HG03571 (cell line): Measurements from ENCODE around the gene STRBP.

ENCODE experiments used
- ATAC-seq: cut with Tn5 transposase; IDR thresholded peaks from one replicate; pipeline ENCODE4 v1.9.1; 2021; ENCODE audit not compliant: unreplicated experiment

STRBP gene

GRCh38 chr9:123104807-123105206 is 163.6 kb downstream of the STRBP start:
- no peak for ATAC-seq

GRCh38 chr9:123102375-123103113 is 165.8 kb downstream of the STRBP start:
- no peak for ATAC-seq

DNA sequence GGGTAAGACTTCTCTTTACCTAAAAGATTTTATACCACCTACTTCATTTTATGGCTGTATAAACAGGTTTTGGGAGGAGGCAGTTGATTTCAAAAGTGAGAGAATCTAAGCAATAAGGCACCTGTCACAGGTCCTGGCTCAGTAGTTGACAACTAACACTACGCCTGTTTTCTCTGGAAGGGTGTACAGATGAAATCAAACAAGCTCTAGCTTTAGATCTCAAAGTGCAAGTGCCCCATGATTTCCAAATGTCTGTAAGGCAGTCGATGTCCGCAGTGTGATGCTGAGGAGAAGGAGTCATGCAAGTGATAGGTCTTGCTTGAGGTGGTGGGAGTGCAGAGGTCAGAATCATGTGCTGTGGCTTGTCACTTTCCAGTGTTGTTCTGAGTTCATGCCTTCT is 168.8 kb downstream of the STRBP start:
- ATAC-seq = no peak

- no peak for ATAC-seq
Observed at GRCh38 chr9:123099042-123099441, 169.3 kb downstream of the STRBP start.

GRCh38 chr9:123098096-123098459 is 170.3 kb downstream of the STRBP start:
- ATAC-seq = no peak

DNA sequence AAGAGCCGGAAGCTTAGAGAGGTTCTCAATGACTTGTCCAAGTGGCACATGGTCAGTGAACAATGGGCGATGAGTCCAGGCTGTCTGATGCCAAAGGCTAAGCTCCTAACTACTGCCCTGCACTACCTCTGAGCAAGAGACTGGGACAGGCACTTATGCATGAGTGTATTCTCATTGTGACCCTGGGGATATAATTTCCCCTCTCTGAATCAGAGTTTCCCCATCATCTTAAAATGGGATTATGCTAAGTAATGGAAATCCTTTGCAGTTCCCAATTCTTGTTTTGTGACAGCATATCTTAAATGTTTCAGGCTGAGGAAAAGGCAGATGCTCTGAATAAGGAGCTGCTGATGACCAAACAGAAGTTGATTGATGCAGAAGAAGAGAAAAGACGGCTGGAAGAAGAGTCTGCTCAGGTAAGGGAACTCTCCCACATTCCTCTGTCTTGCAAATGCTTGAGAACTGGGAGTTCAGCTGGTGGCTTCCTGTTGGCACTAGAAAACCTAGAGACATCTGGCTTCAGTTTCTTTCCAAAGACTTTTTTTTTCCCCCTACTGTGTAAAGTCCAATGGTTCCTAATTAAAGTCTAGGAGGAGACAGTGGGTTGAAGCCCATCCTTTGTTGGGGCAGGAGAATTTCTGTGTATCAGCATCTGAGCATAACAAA is 170.8 kb downstream of the STRBP start:
- no peak for ATAC-seq

DNA sequence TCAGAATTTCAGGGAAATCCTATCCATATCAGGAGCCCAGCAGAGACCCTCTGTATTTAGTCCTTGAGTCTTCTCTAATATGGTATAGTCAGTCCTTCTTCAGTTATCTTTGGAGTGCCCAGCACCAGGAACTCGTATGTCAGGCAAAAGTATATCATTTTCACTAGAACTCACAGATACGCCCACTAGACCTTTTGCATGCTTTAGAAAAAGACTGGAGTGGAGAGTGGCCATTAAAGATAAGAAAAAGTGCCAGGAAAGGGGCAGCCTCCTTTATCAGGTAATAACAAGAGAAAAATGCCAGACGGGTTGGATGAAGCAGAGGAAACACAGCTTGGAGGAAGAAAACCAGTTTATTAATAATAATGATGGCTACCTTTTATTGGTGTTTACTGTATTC is 171.4 kb downstream of the STRBP start:
- no peak for ATAC-seq

GRCh38 chr9:123093141-123093540 is 175.2 kb downstream of the STRBP start:
- ATAC-seq = no peak

DNA sequence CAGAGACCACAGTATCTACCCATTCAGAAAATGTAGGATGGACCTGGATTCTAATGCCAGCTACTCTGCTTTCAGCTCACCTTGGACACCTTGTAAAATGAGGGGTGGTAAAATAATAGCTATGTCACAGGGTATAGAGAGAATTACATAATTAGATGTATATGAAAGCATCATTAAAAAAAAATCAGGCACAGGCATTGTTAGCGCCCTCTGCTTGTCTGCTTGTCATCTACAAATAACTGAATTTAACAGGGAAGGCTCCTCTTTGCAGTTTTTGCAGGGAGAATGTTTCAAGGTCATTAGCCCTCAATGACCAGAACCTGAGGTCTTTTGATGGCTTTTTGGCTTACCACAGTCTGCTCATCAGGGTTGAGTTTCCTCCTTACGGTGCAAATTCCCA is 176.9 kb downstream of the STRBP start:
- ATAC-seq = no peak

- ATAC-seq = no peak
Observed at GRCh38 chr9:123090956-123091355, 177.4 kb downstream of the STRBP start.

DNA sequence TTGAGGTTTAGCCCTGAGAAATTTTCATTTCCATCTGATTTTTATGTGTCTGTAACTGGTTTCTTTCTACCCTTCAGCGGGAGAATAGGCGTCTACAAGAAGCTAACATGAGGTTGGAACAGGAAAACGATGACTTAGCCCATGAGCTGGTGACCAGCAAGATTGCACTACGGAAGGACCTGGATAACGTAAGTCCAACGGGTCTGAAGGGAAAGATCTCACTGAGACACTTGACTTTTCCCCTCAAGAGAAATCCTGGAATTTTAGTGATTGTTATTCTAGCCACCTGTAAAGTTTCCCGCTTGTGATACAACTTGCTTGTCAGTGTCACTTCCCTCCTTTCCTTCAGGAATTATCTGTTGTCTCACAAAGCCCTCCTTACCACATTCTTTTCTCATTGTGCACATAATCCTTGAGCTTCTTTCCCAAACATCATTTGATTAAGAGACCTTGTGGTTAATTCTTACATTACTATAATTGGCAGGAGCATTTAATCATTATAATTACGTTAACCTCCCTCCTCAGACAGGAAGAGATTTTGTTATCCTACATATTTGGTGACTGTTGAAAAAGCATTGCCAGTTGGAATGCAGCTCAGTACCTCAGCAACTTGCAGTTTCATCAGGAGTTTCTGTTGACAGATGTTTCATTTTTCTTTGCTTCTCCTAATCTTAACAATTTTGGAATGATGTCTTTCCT is 178.0 kb downstream of the STRBP start:
- ATAC-seq = no peak

DNA sequence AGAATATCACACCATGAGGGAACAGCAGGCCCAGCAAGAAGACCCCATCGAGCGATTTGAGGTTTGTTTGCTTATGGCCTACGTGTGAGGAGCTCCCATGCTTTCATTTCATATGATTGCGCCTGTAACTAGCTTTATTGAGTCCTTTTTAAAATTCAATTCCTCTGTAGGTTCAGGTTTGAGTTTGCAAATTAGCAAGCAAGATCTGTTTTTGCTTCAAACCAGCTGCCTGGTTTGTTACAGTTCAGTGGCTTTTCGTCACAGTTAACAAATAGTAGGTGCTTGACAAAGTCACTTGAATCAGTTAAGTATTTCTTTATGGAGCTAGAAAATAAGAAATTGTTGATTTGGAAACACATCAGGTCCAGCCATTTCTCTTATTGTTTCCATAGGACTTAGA is 178.6 kb downstream of the STRBP start:
- no peak for ATAC-seq

DNA sequence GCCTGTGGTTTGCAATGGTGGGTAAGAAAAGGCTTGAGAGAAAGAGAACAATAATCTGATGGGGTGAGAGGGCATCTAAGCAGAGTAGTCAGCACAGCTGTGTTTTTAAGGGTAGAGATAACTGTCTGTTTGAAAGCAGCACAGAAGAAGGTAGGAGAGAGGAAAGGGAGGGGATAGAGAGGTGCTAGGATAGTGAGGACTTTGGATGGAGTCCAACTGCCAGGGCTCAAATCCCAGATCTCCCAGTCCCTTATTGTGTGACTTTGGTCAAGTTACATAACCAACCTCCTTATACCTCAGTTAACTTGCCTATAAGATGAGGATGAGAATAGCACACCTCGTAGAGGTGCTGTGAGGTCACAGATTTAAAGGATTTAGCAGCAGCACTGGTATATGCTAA is 179.3 kb downstream of the STRBP start:
- no peak for ATAC-seq

- no peak for ATAC-seq
Observed at GRCh38 chr9:123087359-123087888, 181.0 kb downstream of the STRBP start.

- no peak for ATAC-seq
Observed at GRCh38 chr9:123085916-123086315, 182.5 kb downstream of the STRBP start.

DNA sequence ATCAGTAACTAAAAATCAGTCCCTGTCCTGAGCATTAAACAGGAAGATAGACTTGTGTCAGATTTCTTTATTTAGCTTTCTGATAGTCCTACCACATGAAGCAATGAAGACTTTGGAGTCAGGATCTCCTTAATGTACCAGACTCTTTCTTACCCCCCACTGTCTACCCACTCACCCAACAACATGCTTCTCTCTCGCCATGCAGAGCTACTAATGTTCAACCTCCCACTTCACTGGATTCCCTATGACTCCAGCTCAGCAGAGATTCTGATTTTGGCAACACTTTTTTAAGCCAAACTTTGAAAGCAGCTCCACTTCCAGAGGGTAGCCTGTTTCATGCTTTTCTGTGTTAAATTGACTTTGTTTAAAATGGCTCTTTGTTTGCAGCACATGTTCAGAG is 184.1 kb downstream of the STRBP start:
- no peak for ATAC-seq

DNA sequence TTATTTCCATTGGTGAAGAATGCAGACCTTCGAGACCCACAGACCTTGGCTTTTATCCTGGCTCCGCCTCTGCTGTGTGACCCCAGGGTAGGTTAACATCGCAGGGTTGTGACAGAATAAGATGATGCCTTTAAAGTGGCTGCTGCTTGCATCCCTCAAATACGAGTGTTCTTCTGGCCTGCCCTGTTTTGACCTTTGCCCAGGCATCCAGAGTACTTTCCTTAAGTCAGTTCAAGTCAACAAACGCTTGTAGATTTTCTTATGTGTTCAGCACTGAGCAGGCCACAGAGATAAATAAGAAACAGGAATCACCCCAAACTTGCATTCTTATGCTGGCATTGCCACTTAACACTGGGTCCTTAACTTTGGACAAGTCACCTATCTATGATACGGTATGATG is 184.7 kb downstream of the STRBP start:
- no peak for ATAC-seq

- no peak for ATAC-seq
Observed at GRCh38 chr9:123081824-123082223, 186.6 kb downstream of the STRBP start.

- no peak for ATAC-seq
Observed at GRCh38 chr9:123080444-123080843, 187.9 kb downstream of the STRBP start.

GRCh38 chr9:123074628-123075027 is 193.8 kb downstream of the STRBP start:
- ATAC-seq = no peak

DNA sequence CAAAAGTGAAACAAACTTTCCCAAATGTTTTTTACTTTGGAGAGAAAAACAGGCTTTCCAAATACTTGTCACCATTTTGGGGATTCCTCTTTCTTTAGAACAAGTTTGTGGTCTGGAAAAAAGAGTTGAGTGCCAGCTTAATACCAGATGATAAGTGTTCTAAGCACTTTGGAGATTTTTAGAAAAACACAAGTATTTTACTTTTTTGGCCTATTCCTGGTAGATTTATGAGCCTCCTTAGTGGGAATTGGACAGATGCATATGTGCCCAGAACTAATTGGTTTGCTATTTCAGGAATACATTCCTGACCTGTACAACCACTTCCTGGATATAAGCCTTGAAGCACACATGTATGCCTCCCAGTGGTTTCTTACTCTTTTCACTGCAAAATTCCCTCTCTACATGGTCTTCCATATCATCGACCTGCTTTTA is 194.4 kb downstream of the STRBP start:
- no peak for ATAC-seq

- no peak for ATAC-seq
Observed at GRCh38 chr9:123073441-123073840, 194.9 kb downstream of the STRBP start.
